ENCODE data around the gene MEIS3. TPM values are rescaled to one million over a fixed set of nuclear protein-coding genes. Genes with fewer than 3 reads are reported as not detected.

MEIS3 gene
- total and polyA plus RNA-seq, 10 of the 15 experiments (the other 5 are each of a cell fraction or from before 2014, with no cell fraction given) = 0.05 to 0.23 TPM; not detected in 8

- Histone ChIP-seq H3K4me2 (ENCODE audit: control insufficient read depth, insufficient read depth) (no peak overlapping the region), H3K4me1 (ENCODE audit: control insufficient read depth, insufficient read depth, low read length) (peaks cover 10% of the 10 kb centered on the region), H3K9ac (ENCODE audit: control insufficient read depth, insufficient read depth, low read length) (no peak overlapping the region), H3K36me3 (ENCODE audit: control insufficient read depth in 2 of 2, insufficient read depth in 2 of 2, low read length in 1 of 2) (no peaks in the 10 kb centered on the region), H3K79me2 (ENCODE audit: control insufficient read depth, insufficient read depth, low read length) (no peaks in the 10 kb centered on the region), H3K27ac (ENCODE audit: control insufficient read depth, insufficient read depth) (no peak overlapping the region), H3K9me3 (replicated peaks; ENCODE audit: control insufficient read depth, insufficient read depth, low read length) (no peaks in the 10 kb centered on the region; the same call in 2 of the 3 replicates), H2AFZ (ENCODE audit: control insufficient read depth, low read depth, low read length) (no peak overlapping the region), H3K4me3 (no peak overlapping the region), H4K20me1 (ENCODE audit: control insufficient read depth, insufficient read depth) (no peaks in the 10 kb centered on the region), H3K27me3 (replicated peaks in 1 of 2; ENCODE audit: control insufficient read depth in 2 of 2, insufficient read depth in 2 of 2, low read length in 1 of 2) (peaks cover 3 to 7% of the 10 kb centered on the region in 2 experiments; a peak in 3 of 4 replicates)
- no TSS peak for BruUV-seq (replicated peaks)
- FAIRE-seq (no peak), DNase-seq (ENCODE audit: low read depth, low spot score) (no peak), ATAC-seq (no peak)
- intact Hi-C loops (cut with micrococcal nuclease; ENCODE audit: unreplicated experiment) (no loop called here), in situ Hi-C loops (cut with MboI) (no loop called here)
- TF ChIP-seq PAX5 (IDR thresholded peaks at IDR 0.05; ENCODE audit: borderline replicate concordance, low read depth, low read length) (no peak), JUNB (IDR thresholded peaks at IDR 0.05) (no peak), SREBF1 (IDR thresholded peaks at IDR 0.05; ENCODE audit: low read length) (no peak), CBX5 (IDR thresholded peaks at IDR 0.05; ENCODE audit: low read depth) (no peak), ASH2L (IDR thresholded peaks at IDR 0.05; ENCODE audit: borderline replicate concordance, low read depth) (no peak), EED (IDR thresholded peaks at IDR 0.05; ENCODE audit: low read depth) (no peak), TAF1 (IDR thresholded peaks at IDR 0.05; ENCODE audit: borderline replicate concordance, low read depth, low read length) (no peak), MYC (IDR thresholded peaks at IDR 0.05; ENCODE audit: insufficient read depth, insufficient read length, insufficient replicate concordance, low read length, severe bottlenecking) (no peak), CBFB (IDR thresholded peaks at IDR 0.05; ENCODE audit: low read depth) (no peak), POLR2A (IDR thresholded peaks at IDR 0.05; ENCODE audit: low read depth, low read length) (no peak), NFXL1 (IDR thresholded peaks at IDR 0.05; ENCODE audit: borderline replicate concordance) (no peak), TCF7 (IDR thresholded peaks at IDR 0.05; ENCODE audit: borderline replicate concordance) (no peak), ZNF217 (IDR thresholded peaks at IDR 0.05) (no peak), POLR2AphosphoS5 (IDR thresholded peaks at IDR 0.05; ENCODE audit: low read length) (no peak), KDM1A (IDR thresholded peaks at IDR 0.05; ENCODE audit: borderline replicate concordance) (no peak), MXI1 (IDR thresholded peaks at IDR 0.05; ENCODE audit: low read depth, low read length) (no peak), STAT1 (conservative IDR thresholded peaks at IDR 0.05) (no peak), BCL3 (IDR thresholded peaks at IDR 0.05; ENCODE audit: borderline replicate concordance, insufficient read depth, low read depth, low read length, poor library complexity, severe bottlenecking) (no peak)
- TF ChIP-seq, protein P1, sequence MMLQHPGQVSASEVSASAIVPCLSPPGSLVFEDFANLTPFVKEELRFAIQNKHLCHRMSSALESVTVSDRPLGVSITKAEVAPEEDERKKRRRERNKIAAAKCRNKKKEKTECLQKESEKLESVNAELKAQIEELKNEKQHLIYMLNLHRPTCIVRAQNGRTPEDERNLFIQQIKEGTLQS (IDR thresholded peaks at IDR 0.05; ENCODE audit: borderline replicate concordance, extremely low read depth, low read depth, low read length) = no peak
- CTCF ChIA-PET = interaction anchor here (1.6 kb wide), 1 partner anchor 10 kb away, joined by 7 read pairs; no protein-coding TSS in a partner anchor
- SMC1A ChIA-PET (ENCODE audit: uncharacterized antibody, unreplicated experiment) = no interaction called here
- POLR2A ChIA-PET = no interaction called here
- 48% methylated on average over 21 of the region's 28 CpGs for WGBS (ENCODE audit: insufficient coverage, insufficient replicate concordance, low lambda C conversion rate, missing lambda C conversion rate)
- RAD21 ChIA-PET (ENCODE audit: unreplicated experiment) = interaction anchor here (1.0 kb wide), 1 partner anchor 10 kb away, joined by 3 read pairs; no protein-coding TSS in a partner anchor
Observed at GRCh38 chr19:47446534-47447469, 27.5 kb upstream of the MEIS3 start.
